Caco-2 (cell line): ENCODE data around the gene GNA14. TPM values are rescaled to one million over a fixed set of nuclear protein-coding genes. Genes with fewer than 3 reads are reported as not detected.
"Not testable (repeated sequence)": the region's sequence is repeated elsewhere in the genome, so short reads cannot be mapped to it uniquely, and the experiment has no call there.

ENCODE experiments used
- BruUV-seq: library from RNA; stranded (reverse); fragments of 400-500 nt; replicated peaks from 2 replicates; lab custom pipeline; 2021; lab: Mats Ljungman, UMichigan
- CTCF ChIA-PET: fragments of 300-600 bp; sonication (Branson Sonifier 250); formaldehyde crosslinking; loops from one replicate; lab custom pipeline; 2022; ENCODE audit warnings: antibody characterized with exemption; lab: Charles Lee
- POLR2A ChIA-PET: fragments of 300-600 bp; sonication (Branson Sonifier 250); formaldehyde crosslinking; loops from one replicate; lab custom pipeline; 2022; ENCODE audit warnings: antibody characterized with exemption; lab: Charles Lee
- DNase-seq, 2 experiments: peaks; one replicate each; pipeline versions ENCODE4 v3.0.0 to v3.0.0-alpha.2; 2020 to 2022
- H3K27me3 ChIP-seq: replicated peaks from 2 replicates; pipeline ENCODE4 v1.6.0; 2011; ENCODE audit warnings: low read length; ENCODE audit not compliant: control insufficient read depth, insufficient read depth
- H3K36me3 ChIP-seq: 2 replicates; pipeline ENCODE4 v1.5.1; 2011; ENCODE audit warnings: low read length; ENCODE audit not compliant: control insufficient read depth, insufficient read depth
- H3K4me1 ChIP-seq: fragments of 250-450 bp; sonication (Bioruptor Pico); 2 replicates; pipeline ENCODE4 v1.5.1; 2020; ENCODE audit warnings: mild to moderate bottlenecking
- H3K4me3 ChIP-seq: 2 replicates; pipeline ENCODE4 v1.5.1; 2011; ENCODE audit warnings: low read depth, mild to moderate bottlenecking, control low read depth, low read length
- H3K9me3 ChIP-seq: fragments of 250-450 bp; sonication (Bioruptor Pico); 2 replicates; pipeline ENCODE4 v1.5.1; 2020; ENCODE audit warnings: mild to moderate bottlenecking, moderate library complexity
- H3K27ac Mint-ChIP-seq: one replicate; pipeline ENCODE4 v1.8.0; 2022; ENCODE audit warnings: mixed read lengths; ENCODE audit not compliant: unreplicated experiment
- H3K27me3 Mint-ChIP-seq: one replicate; pipeline ENCODE4 v1.8.0; 2022; ENCODE audit warnings: mixed read lengths; ENCODE audit not compliant: insufficient read depth, unreplicated experiment
- H3K36me3 Mint-ChIP-seq: one replicate; pipeline ENCODE4 v1.8.0; 2022; ENCODE audit warnings: mild to moderate bottlenecking, mixed read lengths; ENCODE audit not compliant: insufficient read depth, unreplicated experiment
- H3K4me1 Mint-ChIP-seq: one replicate; pipeline ENCODE4 v1.8.0; 2022; ENCODE audit warnings: low read depth, mixed read lengths; ENCODE audit not compliant: unreplicated experiment
- H3K4me3 Mint-ChIP-seq: one replicate; pipeline ENCODE4 v1.8.0; 2022; ENCODE audit warnings: mild to moderate bottlenecking, moderate library complexity, mixed read lengths; ENCODE audit not compliant: unreplicated experiment
- H3K9me3 Mint-ChIP-seq: one replicate; pipeline ENCODE4 v1.8.0; 2022; ENCODE audit warnings: mixed read lengths; ENCODE audit not compliant: unreplicated experiment
- CTCF ChIP-seq, 2 experiments: fragments of 200-600 bp in 1 of 2; IDR thresholded peaks; 1 replicate in 1 of 2; 2 replicates in 1 of 2; pipeline versions ENCODE4 v1.5.1 to v1.8.0; 2011 to 2022; ENCODE audit warnings: antibody characterized with exemption in 1 of 2, control low read depth in 1 of 2, inconsistent platforms in 1 of 2, low read depth in 1 of 2, low read length in 1 of 2, mild to moderate bottlenecking in 1 of 2, moderate library complexity in 1 of 2; ENCODE audit not compliant: insufficient read depth in 1 of 2, severe bottlenecking in 1 of 2, unreplicated experiment in 1 of 2
- intact Hi-C: fragments of 100-400 bp; cut with micrococcal nuclease; formaldehyde crosslinking; loops from one replicate; pipeline ENCODE4 v1.10.0; 2022; ENCODE audit not compliant: unreplicated experiment
- total RNA-seq: library from RNA; stranded (reverse); gene quantifications from 2 replicates; pipeline ENCODE4 v1.2.3, GENCODE V29; 2022

The GNA14 gene
- total RNA-seq, 1 experiment from 2014 or later = not detected

DNA sequence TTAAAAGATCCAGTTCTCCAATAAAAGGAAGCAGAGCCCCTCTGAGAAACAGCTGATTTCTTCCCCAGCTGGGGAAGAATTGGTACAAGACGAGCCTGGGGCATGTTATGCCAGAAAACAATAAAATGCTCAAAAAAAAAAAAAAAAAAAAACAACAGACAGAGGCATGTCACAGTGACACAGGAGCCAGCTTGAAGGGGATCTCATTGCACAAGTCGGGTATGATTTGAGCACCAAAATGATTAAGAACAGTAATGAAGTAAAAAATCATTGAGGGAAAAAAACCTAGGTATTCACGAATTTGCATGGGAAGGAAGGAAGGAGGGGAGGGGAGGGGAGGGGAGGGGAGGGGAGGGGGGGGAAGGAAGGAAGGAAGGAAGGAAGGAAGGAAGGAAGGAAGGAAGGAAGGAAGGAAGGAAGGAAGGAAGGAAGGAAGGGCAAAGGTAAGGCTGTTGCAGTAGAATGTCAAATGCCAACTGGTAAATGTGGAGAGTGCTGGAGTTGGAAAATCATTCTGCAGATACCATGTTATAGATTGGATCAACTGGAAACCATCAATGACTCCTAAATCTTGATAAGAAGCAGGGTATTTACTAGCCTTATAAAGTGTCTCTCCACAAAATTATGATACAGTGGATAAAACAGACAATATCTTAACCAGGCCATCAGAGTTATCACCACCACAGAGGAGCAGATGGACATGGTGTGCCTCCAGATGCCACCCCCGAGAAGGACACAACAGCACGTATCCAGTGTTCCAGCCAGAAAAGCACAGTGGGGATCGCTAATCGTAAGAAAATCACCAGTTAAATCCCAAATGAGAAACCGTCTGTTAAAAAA lies 7.2 kb downstream of the GNA14 start:
- Mint-ChIP-seq H3K27ac (no peak overlapping the region), H3K9me3 (no peaks in the 10 kb centered on the region), H3K36me3 (no peaks in the 10 kb centered on the region), H3K4me3 (no peak overlapping the region), H3K4me1 (no peaks in the 10 kb centered on the region), H3K27me3 (no peaks in the 10 kb centered on the region)
- H3K4me1 ChIP-seq = no peaks in the 10 kb centered on the region
- H3K4me3 ChIP-seq = no peak overlapping the region
- TF ChIP-seq CTCF (IDR thresholded peaks at IDR 0.05; ENCODE audit: insufficient read depth in 1 of 2, low read depth in 1 of 2, low read length in 1 of 2, severe bottlenecking in 1 of 2, unreplicated experiment in 1 of 2) = no peak
- no TSS peak for BruUV-seq
- ChIA-PET CTCF (no interaction called here), POLR2A (no interaction called here)
- intact Hi-C loops = loop anchor here (10.0 kb wide), 1 partner anchor 186 kb away; no protein-coding TSS in a partner anchor
- no peaks in the 10 kb centered on the region for H3K36me3 ChIP-seq
- H3K9me3 ChIP-seq = no peaks in the 10 kb centered on the region
- DNase-seq = no peak
- no peaks in the 10 kb centered on the region for H3K27me3 ChIP-seq

DNA sequence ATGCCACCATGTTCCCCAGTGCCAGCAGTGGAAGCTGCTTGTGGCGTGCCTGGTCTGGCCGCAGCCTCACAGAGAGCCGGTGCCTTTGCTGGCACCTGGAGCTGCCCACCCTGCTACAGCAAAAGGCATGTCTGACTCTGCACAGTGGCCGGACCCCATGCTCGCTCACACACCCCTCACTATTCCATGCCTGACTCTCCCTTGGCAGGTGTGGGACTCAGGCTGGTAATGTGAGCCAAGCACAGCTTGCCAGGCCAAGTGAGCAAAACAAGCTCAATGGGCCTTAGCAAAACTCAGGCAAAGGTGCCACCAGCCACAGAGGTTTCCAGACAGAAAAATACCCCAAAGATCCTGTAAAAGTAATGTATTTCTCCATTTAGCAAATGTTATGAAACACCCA lies 15.5 kb downstream of the GNA14 start:
- Mint-ChIP-seq H3K36me3 (no peaks in the 10 kb centered on the region), H3K27me3 (no peaks in the 10 kb centered on the region), H3K4me1 (no peaks in the 10 kb centered on the region), H3K9me3 (no peaks in the 10 kb centered on the region), H3K27ac (no peak overlapping the region), H3K4me3 (no peak overlapping the region)
- no TSS peak for BruUV-seq
- ChIA-PET POLR2A (no interaction called here), CTCF (interaction anchor here (0.6 kb wide), 1 partner anchor 403 kb away, joined by 3 read pairs; no protein-coding TSS in a partner anchor)
- Histone ChIP-seq H3K4me3 (no peak overlapping the region), H3K9me3 (no peaks in the 10 kb centered on the region), H3K27me3 (no peaks in the 10 kb centered on the region), H3K36me3 (no peaks in the 10 kb centered on the region), H3K4me1 (no peaks in the 10 kb centered on the region)
- no peak for TF ChIP-seq CTCF (IDR thresholded peaks at IDR 0.05; ENCODE audit: insufficient read depth in 1 of 2, low read depth in 1 of 2, low read length in 1 of 2, severe bottlenecking in 1 of 2, unreplicated experiment in 1 of 2)
- intact Hi-C loops = no loop called here
- no peak for DNase-seq

GRCh38 chr9:77628864-77629263 lies 19.3 kb downstream of the GNA14 start:
- CTCF ChIA-PET = not testable (repeated sequence)

More at GRCh38 chr9:77628864-77629263, 19.3 kb downstream of the GNA14 start:
- DNase-seq, H3K27ac Mint-ChIP-seq, H3K4me1 Mint-ChIP-seq, H3K4me1 ChIP-seq, BruUV-seq, intact Hi-C loops, H3K9me3 ChIP-seq, H3K36me3 ChIP-seq, H3K4me3 ChIP-seq, H3K27me3 ChIP-seq, H3K27me3 Mint-ChIP-seq, H3K36me3 Mint-ChIP-seq, H3K4me3 Mint-ChIP-seq, POLR2A ChIA-PET, H3K9me3 Mint-ChIP-seq: not testable (repeated sequence)
